ENCODE data around the gene THAP10. TPM values are rescaled to one million over a fixed set of nuclear protein-coding genes. Genes with fewer than 3 reads are reported as not detected.
"Not testable (repeated sequence)": the region's sequence is repeated elsewhere in the genome, so short reads cannot be mapped to it uniquely, and the experiment has no call there.

THAP10 gene
- total RNA-seq, 5 donors from 2014 or later (not counting 1 experiment from before 2014, with no cell fraction given): 0.33 TPM; not detected in 3

DNA sequence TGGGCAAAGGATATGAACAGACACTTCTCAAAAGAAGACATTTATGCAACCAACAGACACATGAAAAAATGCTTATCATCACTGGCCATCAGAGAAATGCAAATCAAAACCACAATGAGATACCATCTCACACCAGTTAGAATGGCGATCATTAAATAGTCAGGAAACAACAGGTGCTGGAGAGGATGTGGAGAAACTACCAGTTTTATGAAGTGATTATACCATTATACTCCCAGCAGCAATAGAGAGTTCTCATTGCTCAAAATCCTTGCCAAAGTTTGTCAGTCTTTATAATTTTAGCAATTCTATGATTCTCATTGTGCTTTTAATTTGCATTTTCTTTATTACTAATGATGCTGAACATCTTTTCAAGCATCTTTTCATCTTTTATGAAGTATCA is 34.7 kb upstream of the THAP10 start:
- H3K4me3 ChIP-seq (ENCODE audit: control insufficient read depth in 1 of 2, extremely low read depth in 1 of 2, low read length in 1 of 2); H3K4me3 Mint-ChIP-seq; H3K36me3 ChIP-seq (ENCODE audit: control insufficient read depth in 2 of 2, extremely low read depth in 1 of 2, insufficient read depth in 1 of 2, low read length in 1 of 2); POLR2A ChIA-PET; H3K9me3 Mint-ChIP-seq; H3K27me3 ChIP-seq (replicated peaks in 1 of 2; ENCODE audit: control insufficient read depth in 2 of 2, extremely low read depth in 1 of 2, insufficient read depth in 2 of 2, low read length in 1 of 2); H3K27ac ChIP-seq (ENCODE audit: low read length); H3K4me1 ChIP-seq (ENCODE audit: control insufficient read depth in 1 of 2, extremely low read depth in 1 of 2, insufficient read depth in 2 of 2, low read length in 2 of 2); H3K9me3 ChIP-seq; DNase-seq; ATAC-seq (replicated peaks in 1 of 4); CTCF ChIA-PET; H3K4me1 Mint-ChIP-seq; H3K27ac Mint-ChIP-seq; H3K36me3 Mint-ChIP-seq: not testable (repeated sequence)
- peaks cover 30 to 41% of the 10 kb centered on the region in 2 donors for H3K27me3 Mint-ChIP-seq
- no CpG with 5 or more reads among the region's 1 CpG for WGBS (ENCODE audit: insufficient coverage)

DNA sequence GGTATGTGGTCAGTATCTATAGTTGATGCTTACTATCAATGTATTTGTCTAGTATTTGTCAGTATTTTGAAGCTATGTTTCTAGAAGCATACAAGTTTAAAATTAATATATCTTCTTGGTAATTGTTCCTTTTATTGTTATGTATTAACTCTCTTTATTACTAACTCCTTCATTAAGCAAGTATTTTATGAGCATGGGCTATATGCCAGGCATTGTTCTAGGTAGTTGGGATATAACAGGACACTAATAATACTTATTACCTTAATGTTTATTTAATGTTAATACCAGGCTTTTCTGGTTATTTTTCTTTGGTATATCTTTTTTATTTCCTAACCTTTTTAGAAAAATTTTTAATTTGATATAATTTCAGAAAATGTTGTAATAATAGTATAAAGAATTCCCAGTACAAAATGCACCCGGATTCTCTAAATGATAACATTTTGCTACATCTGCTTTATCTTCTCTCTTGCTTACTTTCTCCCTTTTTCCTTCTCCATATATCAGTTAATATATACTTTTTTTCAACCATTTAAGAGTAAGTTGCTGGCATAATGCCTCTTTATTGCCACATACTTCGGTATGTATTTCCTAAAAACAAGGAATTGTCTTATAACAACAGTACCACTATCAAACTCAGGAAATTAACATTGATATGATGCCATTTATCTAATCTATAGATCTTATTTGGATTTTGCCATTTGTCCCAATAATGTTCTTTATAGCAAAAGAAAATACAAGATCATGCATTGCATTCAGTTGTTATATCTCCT is 31.3 kb upstream of the THAP10 start:
- CTCF ChIA-PET: no interaction called here

GRCh38 chr15:70922119-70922518 is 29.9 kb upstream of the THAP10 start:
- Histone ChIP-seq H3K27me3 (replicated peaks in 1 of 2; ENCODE audit: control insufficient read depth in 2 of 2, extremely low read depth in 1 of 2, insufficient read depth in 2 of 2, low read length in 1 of 2) (no peaks in the 10 kb centered on the region), H3K4me3 (ENCODE audit: control insufficient read depth in 1 of 2, extremely low read depth in 1 of 2, low read length in 1 of 2) (no peak overlapping the region), H3K9me3 (no peaks in the 10 kb centered on the region), H3K4me1 (ENCODE audit: control insufficient read depth in 1 of 2, extremely low read depth in 1 of 2, insufficient read depth in 2 of 2, low read length in 2 of 2) (no peaks in the 10 kb centered on the region), H3K27ac (ENCODE audit: low read length) (no peak overlapping the region), H3K36me3 (ENCODE audit: control insufficient read depth in 2 of 2, extremely low read depth in 1 of 2, insufficient read depth in 1 of 2, low read length in 1 of 2) (no peaks in the 10 kb centered on the region)
- H3K4me3 Mint-ChIP-seq: no peak overlapping the region
- POLR2A ChIA-PET: no interaction called here
- CTCF ChIA-PET: no interaction called here
- ATAC-seq (replicated peaks in 1 of 4): no peak
- DNase-seq: no peak
- WGBS (ENCODE audit: insufficient coverage): 100% methylated on average over 1 of the region's 2 CpGs
- no peaks in the 10 kb centered on the region for H3K4me1 Mint-ChIP-seq
- peaks cover 23 to 24% of the 10 kb centered on the region in 2 donors for H3K27me3 Mint-ChIP-seq
- H3K27ac Mint-ChIP-seq: no peak overlapping the region
- H3K9me3 Mint-ChIP-seq: peaks cover 3 to 4% (median 4%) of the 10 kb centered on the region in 3 donors
- H3K36me3 Mint-ChIP-seq: no peaks in the 10 kb centered on the region

More for the DNA sequence above, 31.3 kb upstream of the THAP10 start:
- no peak for ATAC-seq (replicated peaks in 1 of 4)
- no peak for DNase-seq
- WGBS (ENCODE audit: insufficient coverage): no CpG with 5 or more reads among the region's 2 CpGs
- Mint-ChIP-seq H3K27me3 (peaks cover 28 to 29% of the 10 kb centered on the region in 2 donors), H3K4me1 (no peaks in the 10 kb centered on the region), H3K9me3 (peaks cover 3 to 4% (median 4%) of the 10 kb centered on the region in 3 donors), H3K27ac (no peak overlapping the region), H3K4me3 (no peak overlapping the region), H3K36me3 (no peaks in the 10 kb centered on the region)
- Histone ChIP-seq H3K4me3 (ENCODE audit: control insufficient read depth in 1 of 2, extremely low read depth in 1 of 2, low read length in 1 of 2) (no peak overlapping the region), H3K27ac (ENCODE audit: low read length) (no peak overlapping the region), H3K27me3 (replicated peaks in 1 of 2; ENCODE audit: control insufficient read depth in 2 of 2, extremely low read depth in 1 of 2, insufficient read depth in 2 of 2, low read length in 1 of 2) (peaks cover 0 to 1% of the 10 kb centered on the region in 2 experiments), H3K4me1 (ENCODE audit: control insufficient read depth in 1 of 2, extremely low read depth in 1 of 2, insufficient read depth in 2 of 2, low read length in 2 of 2) (no peaks in the 10 kb centered on the region), H3K9me3 (no peaks in the 10 kb centered on the region), H3K36me3 (ENCODE audit: control insufficient read depth in 2 of 2, extremely low read depth in 1 of 2, insufficient read depth in 1 of 2, low read length in 1 of 2) (no peaks in the 10 kb centered on the region)
- POLR2A ChIA-PET: interaction anchor here in 1 of 2 donors (0.6 kb wide), 1 partner anchor 18 kb away, joined by 4 read pairs; no protein-coding TSS in a partner anchor

DNA sequence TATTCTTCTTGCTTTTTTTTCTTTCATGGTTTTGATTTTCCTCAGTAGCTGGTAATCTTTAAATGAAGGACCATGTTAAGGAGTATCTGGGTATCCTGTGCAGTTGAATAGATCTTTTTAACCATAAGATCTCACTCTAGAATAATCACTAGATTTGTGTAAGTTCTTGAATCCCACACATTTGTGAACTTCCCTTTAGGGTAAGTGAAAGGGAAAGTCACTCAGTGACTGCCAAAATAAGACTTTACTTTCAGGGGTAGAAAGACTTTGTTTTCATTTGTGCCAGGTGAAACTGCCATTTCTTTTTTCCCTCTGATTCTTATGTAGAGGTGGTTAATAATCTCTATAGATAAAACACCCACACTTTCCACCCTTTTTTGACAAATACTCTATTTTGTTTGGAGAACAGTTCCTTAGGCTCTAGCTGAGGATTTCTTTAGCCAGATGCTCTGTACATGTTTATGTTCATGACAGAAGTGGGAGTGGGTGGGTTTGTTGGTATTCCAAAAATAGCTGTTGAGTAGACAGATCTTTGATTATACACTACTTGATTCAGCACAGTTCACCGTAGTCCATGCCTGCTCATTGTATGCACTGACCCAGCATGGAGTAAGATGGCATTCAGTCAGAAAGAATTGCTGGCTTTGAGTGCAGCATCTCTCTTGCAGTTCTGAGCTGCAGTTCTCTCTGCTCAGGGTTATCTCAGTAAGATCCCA is 28.9 kb upstream of the THAP10 start:
- no peaks in the 10 kb centered on the region for H3K9me3 ChIP-seq
- H3K27me3 Mint-ChIP-seq: peaks cover 17 to 24% of the 10 kb centered on the region in 2 donors
- no CpG with 5 or more reads among the region's 1 CpG for WGBS (ENCODE audit: insufficient coverage)
- no peaks in the 10 kb centered on the region for H3K4me1 ChIP-seq (ENCODE audit: control insufficient read depth in 1 of 2, extremely low read depth in 1 of 2, insufficient read depth in 2 of 2, low read length in 2 of 2)
- H3K36me3 ChIP-seq (ENCODE audit: control insufficient read depth in 2 of 2, extremely low read depth in 1 of 2, insufficient read depth in 1 of 2, low read length in 1 of 2): no peaks in the 10 kb centered on the region
- H3K27ac ChIP-seq (ENCODE audit: low read length): no peak overlapping the region
- no peak overlapping the region for H3K4me3 Mint-ChIP-seq
- H3K4me1 Mint-ChIP-seq: no peaks in the 10 kb centered on the region
- no peak overlapping the region for H3K4me3 ChIP-seq (ENCODE audit: control insufficient read depth in 1 of 2, extremely low read depth in 1 of 2, low read length in 1 of 2)
- H3K27ac Mint-ChIP-seq: no peak overlapping the region
- ChIA-PET CTCF (no interaction called here), POLR2A (no interaction called here)
- ATAC-seq (replicated peaks in 1 of 4) (no peak), DNase-seq (no peak)
- no peaks in the 10 kb centered on the region for H3K27me3 ChIP-seq (replicated peaks in 1 of 2; ENCODE audit: control insufficient read depth in 2 of 2, extremely low read depth in 1 of 2, insufficient read depth in 2 of 2, low read length in 1 of 2)
- peaks cover 3 to 4% (median 4%) of the 10 kb centered on the region in 3 donors for H3K9me3 Mint-ChIP-seq
- no peaks in the 10 kb centered on the region for H3K36me3 Mint-ChIP-seq

- Mint-ChIP-seq H3K36me3 (no peaks in the 10 kb centered on the region), H3K4me1 (no peaks in the 10 kb centered on the region), H3K4me3 (no peak overlapping the region), H3K27me3 (peaks cover 13 to 16% of the 10 kb centered on the region in 2 donors), H3K27ac (no peak overlapping the region), H3K9me3 (peaks cover 3 to 4% (median 4%) of the 10 kb centered on the region in 3 donors)
- ChIA-PET CTCF (no interaction called here), POLR2A (no interaction called here)
- Histone ChIP-seq H3K9me3 (no peaks in the 10 kb centered on the region), H3K4me3 (ENCODE audit: control insufficient read depth in 1 of 2, extremely low read depth in 1 of 2, low read length in 1 of 2) (no peak overlapping the region), H3K4me1 (ENCODE audit: control insufficient read depth in 1 of 2, extremely low read depth in 1 of 2, insufficient read depth in 2 of 2, low read length in 2 of 2) (no peaks in the 10 kb centered on the region), H3K36me3 (ENCODE audit: control insufficient read depth in 2 of 2, extremely low read depth in 1 of 2, insufficient read depth in 1 of 2, low read length in 1 of 2) (no peaks in the 10 kb centered on the region), H3K27me3 (replicated peaks in 1 of 2; ENCODE audit: control insufficient read depth in 2 of 2, extremely low read depth in 1 of 2, insufficient read depth in 2 of 2, low read length in 1 of 2) (no peaks in the 10 kb centered on the region), H3K27ac (ENCODE audit: low read length) (no peak overlapping the region)
- 85% methylated on average over 6 of the region's 6 CpGs for WGBS (ENCODE audit: insufficient coverage)
- DNase-seq: no peak
- no peak for ATAC-seq (replicated peaks in 1 of 4)
Observed at GRCh38 chr15:70917955-70918354, 25.7 kb upstream of the THAP10 start.

- H3K4me1 ChIP-seq (ENCODE audit: control insufficient read depth in 1 of 2, extremely low read depth in 1 of 2, insufficient read depth in 2 of 2, low read length in 2 of 2): no peaks in the 10 kb centered on the region
- Mint-ChIP-seq H3K4me3 (no peak overlapping the region), H3K36me3 (no peaks in the 10 kb centered on the region), H3K9me3 (no peaks in the 10 kb centered on the region), H3K27me3 (peaks cover 7 to 12% of the 10 kb centered on the region in 2 donors), H3K27ac (no peak overlapping the region), H3K4me1 (no peaks in the 10 kb centered on the region)
- H3K4me3 ChIP-seq (ENCODE audit: control insufficient read depth in 1 of 2, extremely low read depth in 1 of 2, low read length in 1 of 2): no peak overlapping the region
- no peaks in the 10 kb centered on the region for H3K9me3 ChIP-seq
- CTCF ChIA-PET: no interaction called here
- POLR2A ChIA-PET: no interaction called here
- no peak overlapping the region for H3K27ac ChIP-seq (ENCODE audit: low read length)
- ATAC-seq (replicated peaks in 1 of 4) (no peak), DNase-seq (no peak)
- no peaks in the 10 kb centered on the region for H3K36me3 ChIP-seq (ENCODE audit: control insufficient read depth in 2 of 2, extremely low read depth in 1 of 2, insufficient read depth in 1 of 2, low read length in 1 of 2)
- 86% methylated on average over 10 of the region's 10 CpGs for WGBS (ENCODE audit: insufficient coverage)
- no peaks in the 10 kb centered on the region for H3K27me3 ChIP-seq (replicated peaks in 1 of 2; ENCODE audit: control insufficient read depth in 2 of 2, extremely low read depth in 1 of 2, insufficient read depth in 2 of 2, low read length in 1 of 2)
Observed at GRCh38 chr15:70916531-70916930, 24.3 kb upstream of the THAP10 start.
